Activated CD8-positive, alpha-beta memory T cell treated with anti-CD3 and anti-CD28 coated beads, Interleukin-2, amount 50 U/mL, for 1 hour (primary cell): ENCODE results near the gene YAP1.

Source experiments
- DNase-seq: peaks from one replicate; pipeline ENCODE4 v3.0.0-alpha.2; 2020; ENCODE audit errors: extremely low read depth

YAP1 gene

GRCh38 chr11:102117472-102118113 is 7.3 kb downstream of the YAP1 start:
- DNase-seq, result no peak

DNA sequence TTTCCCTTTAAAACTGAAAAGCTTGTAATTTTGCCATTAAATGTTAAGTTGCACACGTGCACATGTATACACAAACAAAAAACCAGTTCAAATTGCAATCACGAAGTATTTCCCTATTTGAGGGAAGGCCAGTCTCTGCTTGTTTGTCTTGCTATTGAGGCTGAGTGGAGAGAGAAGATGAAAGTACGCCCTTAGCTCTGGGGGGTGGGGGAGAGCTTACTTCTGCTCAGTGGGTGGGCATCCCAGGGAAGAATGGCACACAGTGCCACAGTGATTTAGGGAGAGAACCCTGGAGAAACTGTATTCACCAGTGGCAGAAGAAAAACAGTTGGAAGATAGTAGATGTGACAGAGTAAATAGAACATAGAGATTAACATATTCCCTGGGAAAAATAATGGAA is 8.7 kb downstream of the YAP1 start:
- DNase-seq, result no peak

GRCh38 chr11:102119997-102120396 is 9.8 kb downstream of the YAP1 start:
- no peak for DNase-seq

DNA sequence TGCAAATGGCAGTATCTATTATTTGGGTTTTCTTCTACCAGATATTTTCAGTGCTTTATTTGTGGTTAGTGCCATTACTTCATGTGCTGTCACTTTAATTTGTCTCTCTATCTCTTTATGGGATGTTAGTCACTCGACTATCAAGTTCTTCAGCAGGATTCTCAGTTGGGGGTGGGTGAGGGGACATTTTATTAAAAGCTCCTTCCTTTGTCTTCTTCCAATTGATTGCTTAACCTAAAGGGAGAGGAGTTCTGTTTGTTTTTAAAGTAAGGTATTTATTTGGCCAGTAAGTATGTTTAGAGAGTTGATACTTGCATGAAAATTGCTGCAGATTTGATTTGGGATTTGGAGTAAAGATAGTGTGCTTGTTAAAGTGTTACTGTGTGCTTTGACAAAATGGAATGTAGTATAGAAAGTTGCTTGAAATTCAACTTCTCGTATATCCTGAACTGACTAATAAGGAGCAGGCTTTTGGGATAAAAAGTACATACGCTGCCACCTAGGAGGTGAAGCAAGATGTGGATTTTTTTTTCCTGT is 10.3 kb downstream of the YAP1 start:
- no peak for DNase-seq

- no peak for DNase-seq
Measured at GRCh38 chr11:102121329-102121728, 11.1 kb downstream of the YAP1 start.

- no peak for DNase-seq
Measured at GRCh38 chr11:102134597-102134996, 24.4 kb downstream of the YAP1 start.

DNA sequence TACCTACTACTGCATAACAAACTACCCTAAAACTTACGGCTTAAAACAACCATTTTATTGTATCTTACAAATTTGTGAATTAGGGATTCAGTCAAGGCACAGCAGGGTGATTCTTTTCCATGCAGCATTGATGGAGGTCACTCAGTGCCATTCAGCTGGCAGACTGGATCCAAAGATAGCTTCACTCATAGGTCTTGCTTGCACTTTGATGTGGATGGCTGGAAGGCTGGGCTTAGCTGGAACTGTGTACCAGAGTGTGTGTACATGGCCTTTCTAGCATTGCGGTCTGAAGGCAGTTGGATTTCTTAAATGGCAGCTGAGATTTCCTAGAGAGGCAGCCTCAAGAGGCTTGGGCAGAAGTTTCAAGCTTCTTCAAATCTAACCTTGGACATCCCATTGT is 25.0 kb downstream of the YAP1 start:
- no peak for DNase-seq

GRCh38 chr11:102138223-102138622 is 28.0 kb downstream of the YAP1 start:
- DNase-seq, result no peak

- DNase-seq, result no peak
Measured at GRCh38 chr11:102138670-102139069, 28.4 kb downstream of the YAP1 start.

- no peak for DNase-seq
Measured at GRCh38 chr11:102139081-102139498, 28.8 kb downstream of the YAP1 start.

GRCh38 chr11:102142333-102142732 is 32.1 kb downstream of the YAP1 start:
- no peak for DNase-seq

- DNase-seq, result no peak
Measured at GRCh38 chr11:102143867-102144266, 33.6 kb downstream of the YAP1 start.

DNA sequence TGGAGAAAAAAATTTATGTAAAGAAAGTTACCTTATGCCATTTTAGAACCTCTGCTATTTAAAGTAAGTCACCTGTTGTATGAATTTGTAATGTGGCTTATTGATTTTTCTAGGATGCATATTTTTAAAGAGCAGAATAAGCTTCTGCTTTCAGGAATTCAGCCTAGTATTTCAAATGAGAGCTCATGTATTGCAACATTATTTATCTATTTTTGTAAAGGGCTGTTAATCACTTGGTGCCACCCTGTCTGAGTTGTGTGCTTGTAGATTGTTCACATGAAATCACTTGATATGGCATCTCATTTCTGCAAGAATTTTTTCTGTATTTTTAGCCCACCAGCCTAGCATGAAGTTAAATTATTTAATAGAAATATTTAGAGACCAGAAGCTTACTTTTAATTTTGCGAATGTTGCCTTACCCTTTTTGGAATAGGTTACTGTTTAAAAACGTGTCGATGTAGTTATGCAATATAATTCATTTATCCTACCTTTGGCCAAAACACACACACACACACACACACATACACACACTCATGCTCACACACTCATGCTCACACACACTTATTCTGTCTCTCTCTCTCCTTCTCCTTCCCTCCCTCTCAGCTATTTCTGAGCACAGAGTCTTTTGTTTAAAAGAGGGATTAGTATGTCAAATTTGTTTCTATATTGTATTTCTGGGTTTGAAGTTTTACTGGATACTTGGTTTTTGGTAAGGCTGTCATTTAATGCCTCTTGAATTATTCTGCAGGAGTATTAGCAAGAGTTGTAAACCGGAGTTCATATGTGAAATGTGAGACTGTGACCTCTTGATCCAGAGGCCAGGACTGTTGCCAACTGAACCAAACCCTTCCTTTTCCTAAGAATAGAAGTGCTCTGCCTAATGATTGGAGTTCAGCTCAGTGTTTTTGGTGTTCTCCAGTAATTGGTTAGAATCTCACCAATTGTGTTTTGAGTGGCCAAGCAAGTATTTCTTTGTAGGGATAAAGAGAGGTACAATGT is 34.4 kb downstream of the YAP1 start:
- DNase-seq, result no peak

DNA sequence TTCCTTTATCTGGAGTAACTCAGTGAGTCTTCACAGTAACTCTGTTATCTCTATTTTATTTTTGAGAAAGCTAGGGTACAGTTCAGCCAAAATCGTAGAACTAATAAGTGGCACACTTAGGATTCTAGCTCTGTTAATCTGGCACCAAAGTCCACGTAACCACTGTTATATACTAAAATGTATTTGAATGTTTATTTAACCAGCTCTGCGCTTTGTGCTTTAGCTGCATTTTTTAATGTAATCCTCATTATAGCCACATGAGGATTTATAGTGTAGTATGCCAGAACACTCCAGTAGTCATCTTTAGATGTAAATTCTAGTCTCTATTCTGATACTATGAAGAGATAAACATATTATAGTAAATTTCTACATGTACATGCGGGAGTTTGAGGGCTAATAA is 36.8 kb downstream of the YAP1 start:
- DNase-seq, result no peak

- no peak for DNase-seq
Measured at GRCh38 chr11:102147632-102148031, 37.4 kb downstream of the YAP1 start.

DNA sequence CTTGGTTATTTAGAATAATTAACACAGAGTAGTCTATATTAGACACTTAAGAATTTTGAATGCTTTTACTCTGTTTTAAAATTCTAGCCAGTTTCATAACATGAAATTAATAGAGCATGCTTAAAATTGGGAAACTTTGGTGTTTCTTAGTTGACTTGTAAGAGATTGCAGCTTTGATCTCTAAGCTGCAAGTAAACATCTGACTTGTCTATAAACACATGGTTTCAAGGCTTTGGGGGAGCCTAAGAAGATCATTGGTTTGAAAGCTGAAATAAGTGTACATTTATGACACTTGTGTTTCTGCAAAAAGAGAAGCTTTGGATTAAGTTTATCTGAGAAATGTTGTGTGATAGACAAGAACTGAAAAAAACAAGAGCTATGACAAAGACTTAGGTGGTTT is 37.8 kb downstream of the YAP1 start:
- no peak for DNase-seq

DNA sequence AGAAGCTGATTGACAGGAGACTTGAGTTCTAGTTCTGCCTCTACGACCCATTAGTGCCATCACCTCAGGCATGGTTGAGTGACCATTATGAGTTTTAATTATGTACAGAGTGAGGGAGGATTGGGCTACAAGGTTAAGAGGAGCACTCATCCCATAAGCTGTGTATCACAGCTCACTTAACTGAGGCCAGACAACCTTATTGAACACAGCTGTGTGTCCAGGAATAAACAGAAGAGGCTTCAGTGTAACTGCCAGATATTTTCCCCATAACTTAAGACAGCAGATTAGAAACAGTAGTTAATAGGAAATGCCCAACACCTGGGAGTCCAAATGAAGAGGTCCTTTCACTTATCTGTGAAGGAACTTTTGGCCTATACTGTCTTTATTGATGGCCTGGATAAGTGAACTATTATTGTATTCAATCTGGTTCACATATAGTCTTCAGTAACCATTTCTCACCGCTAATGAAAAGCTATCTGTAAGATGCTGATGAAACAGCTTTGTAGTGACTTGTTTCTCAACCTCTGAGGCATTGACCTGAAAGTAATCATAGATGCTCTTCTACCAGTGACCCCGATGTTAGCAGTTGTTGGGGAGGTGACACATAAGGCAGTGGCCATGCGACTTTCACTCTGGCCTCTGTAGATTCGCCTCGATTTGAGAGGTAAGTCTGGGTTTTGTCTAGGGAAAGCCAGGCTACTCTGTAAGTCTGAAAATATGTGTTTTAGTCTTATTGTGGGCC is 41.7 kb downstream of the YAP1 start:
- no peak for DNase-seq

DNA sequence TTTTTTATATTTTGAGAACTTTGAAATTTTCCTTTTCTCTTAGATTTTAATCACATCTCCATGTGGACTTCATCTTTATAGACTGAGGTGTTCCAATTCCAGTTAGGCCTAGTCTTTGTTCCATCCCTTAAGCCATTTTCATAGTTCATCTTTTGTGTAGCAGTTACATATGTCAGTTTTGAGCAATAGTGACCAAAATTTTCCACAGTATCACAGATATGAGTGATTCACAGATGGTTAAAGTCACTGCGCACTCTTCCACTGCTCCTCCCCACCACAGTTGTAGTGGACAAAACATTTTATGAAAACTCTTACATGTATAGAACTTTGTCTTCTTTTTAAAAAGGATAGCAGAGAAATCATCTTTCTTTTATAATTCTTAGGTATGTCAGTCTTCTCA is 42.8 kb downstream of the YAP1 start:
- DNase-seq, result no peak

DNA sequence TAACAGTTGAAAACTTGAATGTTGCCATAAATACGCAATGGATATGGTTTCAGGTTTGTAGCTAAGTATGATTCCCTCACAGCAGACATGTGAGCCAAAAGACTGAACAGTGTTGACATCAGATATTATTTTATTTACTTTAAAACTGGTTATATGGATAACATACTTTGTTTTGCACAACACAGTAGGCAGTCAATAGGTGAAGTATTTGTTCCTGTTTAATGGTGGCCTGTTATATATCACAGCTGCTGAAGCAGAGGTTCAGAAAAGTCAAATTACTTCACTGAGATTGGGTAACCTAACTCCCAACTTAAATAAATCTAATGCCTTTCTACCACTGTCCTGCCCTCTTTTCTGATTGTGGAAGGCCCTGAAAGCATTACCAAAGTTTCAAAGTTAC is 44.6 kb downstream of the YAP1 start:
- no peak for DNase-seq

DNA sequence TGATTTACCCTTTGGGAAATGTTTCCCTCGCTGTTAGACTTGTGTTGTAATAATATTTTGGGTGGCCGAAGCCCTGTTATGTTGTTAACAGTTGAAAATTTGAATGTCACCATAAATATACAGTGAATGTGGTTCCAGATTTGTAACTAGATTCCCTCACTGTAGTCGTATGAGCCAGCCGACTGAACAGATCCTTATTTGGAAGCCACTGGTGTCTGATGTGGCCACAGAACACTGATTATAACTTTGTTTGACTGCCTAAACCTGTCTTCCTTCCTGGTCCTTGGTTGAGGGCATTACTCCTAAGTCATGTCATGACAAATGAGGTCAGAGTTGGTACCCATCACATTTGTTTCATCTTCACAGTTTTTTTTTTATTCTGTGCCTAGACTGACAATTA is 45.4 kb downstream of the YAP1 start:
- DNase-seq, result no peak

DNA sequence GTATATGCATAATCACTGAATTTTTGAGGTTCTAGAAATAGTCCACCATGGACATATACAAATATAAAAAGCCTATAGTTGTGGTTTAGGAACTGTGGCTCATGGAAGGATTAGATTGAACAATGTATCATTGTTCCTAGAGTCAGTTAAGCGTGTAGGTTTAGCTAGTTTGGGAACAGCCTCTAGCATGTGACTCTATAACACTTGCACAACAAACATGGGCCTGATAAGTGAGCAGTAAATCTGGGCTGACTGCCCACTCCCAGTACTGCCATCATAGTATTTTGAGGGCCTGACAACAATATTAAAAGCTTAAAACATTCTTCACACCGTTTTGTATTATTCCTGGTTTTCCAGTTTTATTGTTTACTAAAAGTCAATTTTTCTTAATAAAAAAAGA is 47.0 kb downstream of the YAP1 start:
- no peak for DNase-seq

DNA sequence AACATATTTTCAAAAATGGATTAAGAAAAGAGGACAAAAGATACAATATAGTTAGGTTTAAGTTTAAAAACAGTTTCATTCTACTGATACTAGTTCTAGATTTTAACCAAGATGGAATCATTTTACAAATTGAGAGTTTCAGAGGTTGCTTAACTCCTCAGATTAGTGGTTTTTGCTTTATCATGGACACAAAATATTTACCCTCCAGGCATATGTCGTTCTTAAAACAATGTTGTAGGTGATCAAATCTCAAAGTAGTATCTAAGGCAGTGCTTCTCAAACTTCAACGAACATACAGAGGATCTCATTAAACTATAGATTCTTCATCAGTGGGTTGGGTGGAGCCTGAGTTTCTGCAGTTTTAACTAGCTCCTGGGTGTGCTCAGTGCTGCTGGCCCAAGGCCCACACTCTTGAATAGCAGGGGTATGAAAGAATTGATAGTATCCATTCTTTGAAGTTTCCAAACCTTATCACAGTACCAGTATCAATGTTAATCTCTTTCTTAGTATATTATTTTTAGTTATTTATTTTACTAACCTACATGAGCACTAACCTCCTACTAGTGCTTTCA is 48.0 kb downstream of the YAP1 start:
- no peak for DNase-seq
